Measurements from ENCODE around the gene PIEZO1.

Gene PIEZO1

GRCh38 chr16:88764913-88765349, 20.1 kb downstream of the PIEZO1 start:
- DNase-seq, result no peak

- DNase-seq, result no peak
These were observed 20.9 kb downstream of the PIEZO1 start for GRCh38 chr16:88764080-88764479.

GRCh38 chr16:88763502-88764053, 21.4 kb downstream of the PIEZO1 start:
- no peak for DNase-seq

GRCh38 chr16:88762941-88763340, 22.1 kb downstream of the PIEZO1 start:
- no peak for DNase-seq

GRCh38 chr16:88762258-88762870, 22.7 kb downstream of the PIEZO1 start:
- no peak for DNase-seq

- DNase-seq, result no peak
These were observed 23.2 kb downstream of the PIEZO1 start for GRCh38 chr16:88761830-88762229.

- no peak for DNase-seq
These were observed 23.9 kb downstream of the PIEZO1 start for GRCh38 chr16:88761143-88761534.

- no peak for DNase-seq
These were observed 24.4 kb downstream of the PIEZO1 start for GRCh38 chr16:88760424-88761142.

- no peak for DNase-seq
These were observed 25.1 kb downstream of the PIEZO1 start for GRCh38 chr16:88759976-88760350.

GRCh38 chr16:88759245-88759975, 25.6 kb downstream of the PIEZO1 start:
- DNase-seq, result no peak

- DNase-seq, result no peak
These were observed 26.1 kb downstream of the PIEZO1 start for GRCh38 chr16:88758944-88759244.

GRCh38 chr16:88758227-88758943, 26.6 kb downstream of the PIEZO1 start:
- DNase-seq, result no peak

GRCh38 chr16:88755745-88756443, 29.1 kb downstream of the PIEZO1 start:
- no peak for DNase-seq

GRCh38 chr16:88754912-88755744, 29.9 kb downstream of the PIEZO1 start:
- DNase-seq, result no peak

GRCh38 chr16:88754109-88754911, 30.7 kb downstream of the PIEZO1 start:
- no peak for DNase-seq

- no peak for DNase-seq
These were observed 31.4 kb downstream of the PIEZO1 start for GRCh38 chr16:88753602-88754001.

- no peak for DNase-seq
These were observed 31.8 kb downstream of the PIEZO1 start for GRCh38 chr16:88753191-88753590.

- DNase-seq, result no peak
These were observed 32.5 kb downstream of the PIEZO1 start for GRCh38 chr16:88752386-88753002.

GRCh38 chr16:88750854-88751253, 34.2 kb downstream of the PIEZO1 start:
- DNase-seq, result no peak

- no peak for DNase-seq
These were observed 35.7 kb downstream of the PIEZO1 start for GRCh38 chr16:88749358-88749757.

All from NCI-H1417 treated with DMSO at 0.1 percent for 48 hours (cell line).